Lower leg skin (tissue), 4 donors: ENCODE data around the gene PKMYT1. TPM values are rescaled to one million over a fixed set of nuclear protein-coding genes. Genes with fewer than 3 reads are reported as not detected.
"Not testable (repeated sequence)": the region's sequence is repeated elsewhere in the genome, so short reads cannot be mapped to it uniquely, and the experiment has no call there.

Source experiments
- DNase-seq, 2 donors: peaks; one replicate each; pipeline ENCODE4 v3.0.0-alpha.2; 2019; ENCODE audit warnings: low spot score in 2 of 2
- H3K4me3 ChIP-seq: fragments of 200-600 bp; sonication (generic); 2 replicates; pipeline ENCODE4 v1.5.1; 2017; ENCODE audit warnings: mild to moderate bottlenecking, low read depth; ENCODE audit not compliant: poor library complexity, severe bottlenecking
- POLR2A ChIP-seq, 2 donors: fragments of 450-650 bp; IDR thresholded peaks; one replicate each; pipeline ENCODE4 v1.6.1; 2016 to 2017; ENCODE audit warnings: antibody characterized with exemption in 2 of 2, mild to moderate bottlenecking in 1 of 2, moderate library complexity in 1 of 2
- WGBS, 2 donors: methylation state at CpG; one replicate each; pipeline ENCODE4 v1.1.5; 2018; 5-methylcytosine and 5-hydroxymethylcytosine counted together
- intact Hi-C: fragments of 100-400 bp; cut with DNase I; formaldehyde crosslinking; loops from one replicate; pipeline ENCODE4 v1.15.0; 2023; ENCODE audit warnings: low total_unique reads
- total RNA-seq, 4 donors: library from RNA; depleted of rRNA; stranded (reverse); fragments of >200 nt; gene quantifications; one replicate each; pipeline ENCODE4 v1.1.0, GENCODE V29; 2016
- TF ChIP-seq, protein P1 (sequence below), 3 donors: fragments of 450-650 bp; IDR thresholded peaks; one replicate each; pipeline ENCODE4 v1.5.1; 2016; ENCODE audit warnings: antibody characterized with exemption in 3 of 3, mild to moderate bottlenecking in 3 of 3, moderate library complexity in 2 of 3

PKMYT1 gene
- total RNA-seq, 4 donors from 2014 or later, result 3.0 to 7.4 (median 3.9) TPM

DNA sequence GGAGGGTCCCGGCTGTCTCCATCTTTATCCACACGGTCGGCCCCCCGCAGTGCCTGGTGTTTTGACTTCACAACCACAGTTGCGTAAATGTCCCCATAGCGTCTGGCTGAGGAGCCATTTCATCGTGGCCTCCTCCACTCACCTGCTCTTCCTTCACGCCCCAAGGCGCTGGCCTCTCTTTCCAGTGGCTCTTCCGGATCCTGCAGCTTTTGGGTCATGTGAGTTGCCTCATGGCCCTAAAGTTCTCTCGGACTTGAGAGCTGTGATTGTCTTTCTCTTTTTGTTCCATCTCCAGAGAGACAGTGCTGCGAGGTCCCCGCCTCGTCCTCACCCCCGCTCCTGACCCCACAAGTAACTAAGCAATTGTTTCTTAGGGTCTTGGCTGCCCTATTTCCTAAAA, 45.8 kb downstream of the PKMYT1 start:
- H3K4me3 ChIP-seq, result no peak overlapping the region
- intact Hi-C loops, result no loop called here
- DNase-seq, result no peak
- TF ChIP-seq POLR2A (IDR thresholded peaks at IDR 0.05), result no peak
- TF ChIP-seq, protein P1, sequence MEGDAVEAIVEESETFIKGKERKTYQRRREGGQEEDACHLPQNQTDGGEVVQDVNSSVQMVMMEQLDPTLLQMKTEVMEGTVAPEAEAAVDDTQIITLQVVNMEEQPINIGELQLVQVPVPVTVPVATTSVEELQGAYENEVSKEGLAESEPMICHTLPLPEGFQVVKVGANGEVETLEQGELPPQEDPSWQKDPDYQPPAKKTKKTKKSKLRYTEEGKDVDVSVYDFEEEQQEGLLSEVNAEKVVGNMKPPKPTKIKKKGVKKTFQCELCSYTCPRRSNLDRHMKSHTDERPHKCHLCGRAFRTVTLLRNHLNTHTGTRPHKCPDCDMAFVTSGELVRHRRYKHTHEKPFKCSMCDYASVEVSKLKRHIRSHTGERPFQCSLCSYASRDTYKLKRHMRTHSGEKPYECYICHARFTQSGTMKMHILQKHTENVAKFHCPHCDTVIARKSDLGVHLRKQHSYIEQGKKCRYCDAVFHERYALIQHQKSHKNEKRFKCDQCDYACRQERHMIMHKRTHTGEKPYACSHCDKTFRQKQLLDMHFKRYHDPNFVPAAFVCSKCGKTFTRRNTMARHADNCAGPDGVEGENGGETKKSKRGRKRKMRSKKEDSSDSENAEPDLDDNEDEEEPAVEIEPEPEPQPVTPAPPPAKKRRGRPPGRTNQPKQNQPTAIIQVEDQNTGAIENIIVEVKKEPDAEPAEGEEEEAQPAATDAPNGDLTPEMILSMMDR (IDR thresholded peaks at IDR 0.05), result no peak
- 80 to 87% methylated on average over 15 of the region's 15 CpGs for WGBS, 2 donors

DNA sequence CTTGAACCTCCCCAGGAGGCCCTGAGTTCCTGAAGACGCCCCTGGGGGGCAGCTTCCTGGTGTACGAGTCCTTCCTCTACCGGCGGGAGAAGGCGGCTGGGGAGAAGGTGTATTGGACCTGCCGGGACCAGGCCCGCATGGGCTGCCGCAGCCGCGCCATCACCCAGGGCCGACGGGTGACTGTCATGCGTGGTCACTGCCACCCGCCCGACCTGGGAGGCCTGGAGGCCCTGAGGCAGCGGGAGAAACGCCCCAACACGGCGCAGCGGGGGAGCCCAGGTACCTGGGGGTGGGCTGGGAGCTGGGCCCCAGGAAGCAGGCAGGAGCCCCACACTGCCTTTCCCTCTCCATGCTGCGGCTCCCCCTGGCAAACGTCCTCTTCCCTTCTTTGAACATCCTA, 46.5 kb downstream of the PKMYT1 start:
- intact Hi-C loops, result no loop called here
- 85 to 90% methylated on average over 16 to 22 of the region's 22 CpGs for WGBS, 2 donors
- no peak for TF ChIP-seq POLR2A (IDR thresholded peaks at IDR 0.05)
- TF ChIP-seq, protein P1 (IDR thresholded peaks at IDR 0.05), result no peak
- H3K4me3 ChIP-seq, result no peak overlapping the region
- no peak for DNase-seq

DNA sequence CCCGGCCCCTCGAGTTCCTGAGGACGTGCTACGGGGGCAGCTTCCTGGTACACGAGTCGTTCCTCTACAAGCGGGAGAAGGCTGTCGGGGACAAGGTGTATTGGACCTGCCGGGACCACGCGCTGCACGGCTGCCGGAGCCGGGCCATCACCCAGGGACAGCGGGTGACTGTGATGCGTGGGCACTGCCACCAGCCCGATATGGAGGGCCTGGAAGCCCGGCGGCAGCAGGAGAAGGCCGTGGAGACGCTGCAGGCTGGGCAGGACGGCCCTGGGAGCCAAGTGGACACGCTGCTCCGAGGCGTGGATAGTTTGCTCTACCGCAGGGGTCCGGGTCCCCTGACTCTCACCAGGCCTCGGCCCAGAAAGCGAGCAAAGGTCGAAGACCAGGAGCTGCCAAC, 47.1 kb downstream of the PKMYT1 start:
- DNase-seq, result no peak
- TF ChIP-seq, protein P1 (IDR thresholded peaks at IDR 0.05), result no peak
- intact Hi-C loops, result no loop called here
- 91% methylated on average over 24 to 30 of the region's 30 CpGs for WGBS, 2 donors
- no peak overlapping the region for H3K4me3 ChIP-seq

DNA sequence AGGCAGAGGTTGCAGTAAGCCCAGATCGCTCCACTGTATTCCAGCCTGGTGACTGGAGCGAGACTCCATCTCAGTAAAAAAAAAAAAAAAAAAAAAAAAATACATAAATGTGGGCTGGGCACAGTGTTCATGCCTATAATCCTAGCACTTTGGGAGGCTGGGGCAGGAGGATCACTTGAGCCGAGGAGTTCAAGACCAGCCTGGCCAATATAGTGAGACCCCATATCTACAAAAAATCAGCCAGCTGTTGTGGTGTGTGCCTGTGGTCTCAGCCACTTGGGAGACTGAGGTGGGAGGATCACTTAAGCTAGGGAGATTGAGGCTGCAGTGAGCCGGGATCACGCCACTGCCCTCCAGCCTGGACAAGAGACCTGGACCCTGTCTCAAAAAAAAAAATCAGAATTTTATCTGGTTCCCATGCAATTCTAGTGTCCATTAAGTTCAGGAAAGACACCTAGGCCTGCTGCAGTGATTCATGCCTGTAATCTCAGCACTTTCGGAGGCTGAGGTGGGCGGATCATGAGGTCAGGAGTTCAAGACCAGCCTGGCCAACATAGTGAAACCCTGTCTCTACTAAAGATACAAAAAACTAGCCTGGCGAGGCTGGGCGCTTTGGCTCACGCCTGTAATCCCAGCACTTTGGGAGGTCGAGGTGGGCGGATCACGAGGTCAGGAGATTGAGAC, 48.9 kb downstream of the PKMYT1 start:
- DNase-seq, H3K4me3 ChIP-seq, intact Hi-C loops: not testable (repeated sequence)
- 86 to 93% methylated on average over 13 of the region's 13 CpGs for WGBS, 2 donors

DNA sequence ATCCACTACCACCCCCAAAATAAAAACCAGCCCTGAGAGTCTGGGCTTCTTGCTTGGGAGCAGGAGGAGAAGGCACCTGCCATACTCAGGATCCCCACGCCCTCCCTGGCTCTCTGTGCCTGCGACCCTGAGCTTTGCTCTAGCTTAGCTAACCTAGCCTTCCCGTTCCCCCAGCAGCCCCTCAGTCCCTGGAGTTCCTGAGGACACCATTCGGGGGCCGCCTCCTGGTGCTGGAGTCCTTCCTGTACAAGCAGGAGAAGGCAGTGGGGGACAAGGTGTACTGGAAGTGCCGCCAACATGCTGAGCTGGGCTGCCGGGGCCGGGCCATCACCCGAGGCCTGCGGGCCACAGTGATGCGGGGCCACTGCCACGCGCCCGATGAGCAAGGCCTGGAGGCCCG, 50.0 kb downstream of the PKMYT1 start:
- 93 to 96% methylated on average over 13 to 14 of the region's 15 CpGs for WGBS, 2 donors
- intact Hi-C loops, result no loop called here
- TF ChIP-seq POLR2A (IDR thresholded peaks at IDR 0.05), result no peak
- TF ChIP-seq, protein P1 (IDR thresholded peaks at IDR 0.05), result no peak

DNA sequence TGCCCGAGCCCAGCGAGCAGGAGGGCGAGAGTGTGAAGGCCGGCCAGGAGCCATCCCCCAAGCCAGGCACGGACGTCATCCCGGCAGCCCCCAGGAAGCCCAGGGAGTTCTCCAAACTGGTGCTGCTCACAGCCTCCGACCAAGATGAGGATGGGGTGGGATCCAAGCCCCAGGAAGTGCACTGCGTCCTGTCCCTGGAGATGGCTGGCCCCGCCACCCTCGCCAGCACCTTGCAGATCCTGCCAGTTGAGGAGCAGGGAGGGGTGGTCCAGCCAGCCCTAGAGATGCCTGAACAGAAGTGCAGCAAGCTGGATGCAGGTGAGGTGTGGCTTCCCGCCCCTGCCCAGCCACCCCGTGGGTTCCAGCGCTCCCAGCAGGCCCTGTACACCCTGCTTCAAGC, 50.6 kb downstream of the PKMYT1 start:
- TF ChIP-seq, protein P1 (IDR thresholded peaks at IDR 0.05), result no peak
- no peak for TF ChIP-seq POLR2A (IDR thresholded peaks at IDR 0.05)
- no peak for DNase-seq
- WGBS, 2 donors, result 87 to 93% methylated on average over 3 to 13 of the region's 14 CpGs
- H3K4me3 ChIP-seq, result no peak overlapping the region
- intact Hi-C loops, result no loop called here

More for the DNA sequence above, 50.0 kb downstream of the PKMYT1 start:
- DNase-seq, result no peak
- H3K4me3 ChIP-seq, result no peak overlapping the region
